22Rv1 (cell line): ENCODE results near the gene TBCCD1.

Source experiments
- H3K27ac ChIP-seq: fragments of 450-650 bp; 2 replicates; pipeline ENCODE4 v1.5.1; 2017
- ZFX ChIP-seq: fragments of 450-650 bp; IDR thresholded peaks from 2 replicates; pipeline ENCODE4 v1.6.1; 2017; ENCODE audit warnings: antibody characterized with exemption, borderline replicate concordance
- TF ChIP-seq, protein P1 (sequence below): fragments of 450-650 bp; IDR thresholded peaks from 2 replicates; pipeline ENCODE4 v1.5.1; 2017; ENCODE audit warnings: mild to moderate bottlenecking

TBCCD1 gene

DNA sequence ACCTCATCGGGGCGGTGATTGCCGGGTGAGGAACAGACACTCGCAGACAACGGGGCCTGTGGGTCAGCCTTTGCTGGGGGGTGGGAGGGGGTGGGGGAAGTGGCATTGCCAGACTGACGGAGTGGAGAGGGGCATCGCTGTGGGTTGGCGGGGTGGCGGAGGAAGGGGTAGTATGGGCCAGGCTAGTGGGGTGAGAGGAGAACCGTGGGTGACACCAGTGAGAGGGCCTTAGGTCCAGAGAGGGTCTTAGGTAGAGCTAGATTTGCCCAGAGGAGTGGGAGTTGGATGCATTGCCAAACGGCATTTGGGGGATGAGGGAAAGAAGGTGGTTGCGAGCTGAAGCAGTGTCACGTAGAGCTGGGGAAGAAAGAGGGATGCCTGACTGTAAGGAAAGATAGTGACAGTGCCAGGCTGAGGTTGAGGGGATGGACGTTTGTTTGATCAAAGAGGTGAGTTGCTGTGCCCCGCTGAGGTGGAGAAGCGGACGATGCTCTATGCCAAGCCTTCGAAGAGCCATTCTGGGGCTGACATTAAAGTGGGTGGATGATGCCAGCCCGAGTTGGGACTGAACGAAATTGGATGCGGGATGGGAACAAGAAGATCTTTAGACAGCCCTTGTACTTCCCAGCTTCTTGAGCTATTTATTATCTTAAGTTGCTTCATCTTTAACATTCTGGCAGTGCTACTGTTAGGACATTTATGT lies 4.0 kb upstream of the TBCCD1 start:
- TF ChIP-seq ZFX: no peak
- TF ChIP-seq, protein P1, sequence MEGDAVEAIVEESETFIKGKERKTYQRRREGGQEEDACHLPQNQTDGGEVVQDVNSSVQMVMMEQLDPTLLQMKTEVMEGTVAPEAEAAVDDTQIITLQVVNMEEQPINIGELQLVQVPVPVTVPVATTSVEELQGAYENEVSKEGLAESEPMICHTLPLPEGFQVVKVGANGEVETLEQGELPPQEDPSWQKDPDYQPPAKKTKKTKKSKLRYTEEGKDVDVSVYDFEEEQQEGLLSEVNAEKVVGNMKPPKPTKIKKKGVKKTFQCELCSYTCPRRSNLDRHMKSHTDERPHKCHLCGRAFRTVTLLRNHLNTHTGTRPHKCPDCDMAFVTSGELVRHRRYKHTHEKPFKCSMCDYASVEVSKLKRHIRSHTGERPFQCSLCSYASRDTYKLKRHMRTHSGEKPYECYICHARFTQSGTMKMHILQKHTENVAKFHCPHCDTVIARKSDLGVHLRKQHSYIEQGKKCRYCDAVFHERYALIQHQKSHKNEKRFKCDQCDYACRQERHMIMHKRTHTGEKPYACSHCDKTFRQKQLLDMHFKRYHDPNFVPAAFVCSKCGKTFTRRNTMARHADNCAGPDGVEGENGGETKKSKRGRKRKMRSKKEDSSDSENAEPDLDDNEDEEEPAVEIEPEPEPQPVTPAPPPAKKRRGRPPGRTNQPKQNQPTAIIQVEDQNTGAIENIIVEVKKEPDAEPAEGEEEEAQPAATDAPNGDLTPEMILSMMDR: no peak
- peak overlapping the region; percentile 63 for H3K27ac ChIP-seq

GRCh38 chr3:186570096-186570940 lies 3.2 kb upstream of the TBCCD1 start, which contains the start of gene DNAJB11:
Gene DNAJB11, plus strand, starts transcription at chr3:186570720. Its CDS starts 178 bp downstream, at chr3:186570898.
- TF ChIP-seq ZFX: no peak
- TF ChIP-seq, protein P1: no peak

DNA sequence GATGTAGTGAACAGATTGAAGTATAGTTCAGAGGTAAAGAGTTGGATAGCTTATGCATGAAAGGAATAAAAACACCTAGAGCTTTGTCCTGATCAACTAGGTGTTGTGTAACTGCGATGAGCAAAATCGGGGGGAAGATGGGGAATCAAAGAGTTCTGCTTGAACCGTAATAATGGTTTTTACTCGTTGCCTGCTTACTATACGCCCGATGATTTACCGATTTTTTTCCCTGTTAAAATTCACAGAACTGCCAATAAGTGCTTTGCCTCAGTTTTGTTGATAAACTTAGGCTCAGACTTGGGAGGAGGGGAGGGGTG lies 2.6 kb upstream of the TBCCD1 start:
- peak overlapping the region; percentile 63 for H3K27ac ChIP-seq
- TF ChIP-seq, protein P1: no peak
- TF ChIP-seq ZFX: no peak

More at GRCh38 chr3:186570096-186570940, 3.2 kb upstream of the TBCCD1 start, which contains the start of gene DNAJB11:
- H3K27ac ChIP-seq: peak within 1 kb of the TSS; percentile 63

- peak overlapping the region; percentile 63 for H3K27ac ChIP-seq
These were observed 2.2 kb upstream of the TBCCD1 start for GRCh38 chr3:186569361-186569760.

GRCh38 chr3:186566772-186567071 lies 417 bp downstream of the TBCCD1 start:
- H3K27ac ChIP-seq: peak overlapping the region; percentile 81
- TF ChIP-seq, protein P1: no peak
- TF ChIP-seq ZFX: no peak

DNA sequence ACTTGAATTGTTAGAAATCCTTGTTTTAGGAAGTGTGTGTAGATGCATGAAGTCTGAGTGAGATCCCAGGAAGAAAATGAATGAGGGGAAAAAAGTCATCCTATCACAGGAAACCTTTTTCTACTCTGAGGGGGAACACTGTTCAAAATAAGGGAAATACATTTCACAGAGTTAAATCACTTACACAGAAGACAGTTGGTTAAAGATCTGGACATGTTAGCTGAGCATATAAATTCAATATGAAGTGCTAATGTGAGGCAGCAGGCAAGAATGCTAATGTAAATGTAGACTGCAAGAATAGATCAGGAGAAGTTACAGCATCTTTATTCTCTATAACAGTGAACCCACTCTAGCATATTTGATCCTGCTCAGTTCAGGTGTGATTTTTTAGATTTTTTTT lies 2.6 kb downstream of the TBCCD1 start:
- H3K27ac ChIP-seq: no peak overlapping the region
- TF ChIP-seq, protein P1: no peak
- no peak for TF ChIP-seq ZFX

GRCh38 chr3:186552408-186553031 lies 14.6 kb downstream of the TBCCD1 start:
- H3K27ac ChIP-seq: no peak overlapping the region
- TF ChIP-seq, protein P1: no peak
- no peak for TF ChIP-seq ZFX
